Adrenal gland (tissue), 5 donors: ENCODE results near the gene AUTS2.

ENCODE experiments used
- CTCF ChIP-seq, 6 experiments: fragments of 450-650 bp in 4 of 6; fragments of 200-600 bp in 2 of 6; sonication (generic) in 1 of 6; IDR thresholded peaks; 1 replicate in 5 of 6; 2 replicates in 1 of 6; pipeline versions ENCODE4 v1.5.1 to v1.8.0; 2016 to 2021; ENCODE audit warnings: antibody characterized with exemption in 6 of 6, mild to moderate bottlenecking in 2 of 6, moderate library complexity in 1 of 6
- POLR2A ChIP-seq, 2 donors: fragments of 450-650 bp; IDR thresholded peaks; one replicate each; pipeline ENCODE4 v1.6.1; 2017; ENCODE audit warnings: antibody characterized with exemption in 2 of 2, mild to moderate bottlenecking in 2 of 2, moderate library complexity in 1 of 2
- donor health status: DM: no; HTN: no; CAD: no.

GRCh38 chr7:69714886-69715576, 116.8 kb downstream of the AUTS2 start:
- TF ChIP-seq POLR2A (IDR thresholded peaks at IDR 0.05) (no peak), CTCF (IDR thresholded peaks at IDR 0.05) (no peak)
